ENCODE measurements around the gene BMPR1B.

- no peak for TF ChIP-seq CTCF (IDR thresholded peaks at IDR 0.05)
- no peak for TF ChIP-seq EZH2 (IDR thresholded peaks at IDR 0.05; ENCODE audit: borderline replicate concordance, insufficient read depth, low read depth, low read length, poor library complexity, severe bottlenecking)
Observed at GRCh38 chr4:94765174-94765573, 7.4 kb downstream of the BMPR1B start.
